22Rv1 (cell line): ENCODE data around the gene NR1H3.

Source experiments
- ZFX ChIP-seq: fragments of 450-650 bp; IDR thresholded peaks from 2 replicates; pipeline ENCODE4 v1.6.1; 2017; ENCODE audit warnings: antibody characterized with exemption, borderline replicate concordance
- TF ChIP-seq, protein P1 (sequence below): fragments of 450-650 bp; IDR thresholded peaks from 2 replicates; pipeline ENCODE4 v1.5.1; 2017; ENCODE audit warnings: mild to moderate bottlenecking

DNA sequence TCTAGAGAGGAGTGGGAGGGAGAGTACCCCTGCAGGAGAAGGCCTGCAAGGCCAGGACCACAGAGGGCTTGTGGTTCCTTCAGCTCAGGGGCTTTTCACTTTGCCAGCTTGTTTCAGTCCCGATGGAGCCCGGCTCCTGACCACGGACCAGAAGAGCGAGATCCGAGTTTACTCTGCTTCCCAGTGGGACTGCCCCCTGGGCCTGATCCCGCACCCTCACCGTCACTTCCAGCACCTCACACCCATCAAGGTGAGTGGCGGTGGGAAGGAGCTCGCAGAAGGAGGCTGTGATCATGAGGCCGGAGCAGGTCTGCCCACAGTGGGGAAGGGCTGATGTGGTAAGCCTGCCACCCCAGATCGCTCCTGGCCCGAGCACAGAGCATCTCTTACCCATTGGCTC is 22.6 kb upstream of the NR1H3 start:
- TF ChIP-seq, protein P1, sequence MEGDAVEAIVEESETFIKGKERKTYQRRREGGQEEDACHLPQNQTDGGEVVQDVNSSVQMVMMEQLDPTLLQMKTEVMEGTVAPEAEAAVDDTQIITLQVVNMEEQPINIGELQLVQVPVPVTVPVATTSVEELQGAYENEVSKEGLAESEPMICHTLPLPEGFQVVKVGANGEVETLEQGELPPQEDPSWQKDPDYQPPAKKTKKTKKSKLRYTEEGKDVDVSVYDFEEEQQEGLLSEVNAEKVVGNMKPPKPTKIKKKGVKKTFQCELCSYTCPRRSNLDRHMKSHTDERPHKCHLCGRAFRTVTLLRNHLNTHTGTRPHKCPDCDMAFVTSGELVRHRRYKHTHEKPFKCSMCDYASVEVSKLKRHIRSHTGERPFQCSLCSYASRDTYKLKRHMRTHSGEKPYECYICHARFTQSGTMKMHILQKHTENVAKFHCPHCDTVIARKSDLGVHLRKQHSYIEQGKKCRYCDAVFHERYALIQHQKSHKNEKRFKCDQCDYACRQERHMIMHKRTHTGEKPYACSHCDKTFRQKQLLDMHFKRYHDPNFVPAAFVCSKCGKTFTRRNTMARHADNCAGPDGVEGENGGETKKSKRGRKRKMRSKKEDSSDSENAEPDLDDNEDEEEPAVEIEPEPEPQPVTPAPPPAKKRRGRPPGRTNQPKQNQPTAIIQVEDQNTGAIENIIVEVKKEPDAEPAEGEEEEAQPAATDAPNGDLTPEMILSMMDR = no peak
- TF ChIP-seq ZFX = no peak
